COLO829 (cell line): ENCODE results near the gene RIPK4.

ENCODE experiments used
- DNase-seq: peaks from one replicate; pipeline ENCODE4 v3.0.0; 2012; ENCODE audit warnings: low spot score

The RIPK4 gene

GRCh38 chr21:41753006-41753898 lies 13.6 kb downstream of the RIPK4 start:
- DNase-seq = no peak

- peak; percentile 57 for DNase-seq
Observed at GRCh38 chr21:41752231-41752681, 14.6 kb downstream of the RIPK4 start.

GRCh38 chr21:41751611-41752011 lies 15.2 kb downstream of the RIPK4 start:
- DNase-seq = no peak

DNA sequence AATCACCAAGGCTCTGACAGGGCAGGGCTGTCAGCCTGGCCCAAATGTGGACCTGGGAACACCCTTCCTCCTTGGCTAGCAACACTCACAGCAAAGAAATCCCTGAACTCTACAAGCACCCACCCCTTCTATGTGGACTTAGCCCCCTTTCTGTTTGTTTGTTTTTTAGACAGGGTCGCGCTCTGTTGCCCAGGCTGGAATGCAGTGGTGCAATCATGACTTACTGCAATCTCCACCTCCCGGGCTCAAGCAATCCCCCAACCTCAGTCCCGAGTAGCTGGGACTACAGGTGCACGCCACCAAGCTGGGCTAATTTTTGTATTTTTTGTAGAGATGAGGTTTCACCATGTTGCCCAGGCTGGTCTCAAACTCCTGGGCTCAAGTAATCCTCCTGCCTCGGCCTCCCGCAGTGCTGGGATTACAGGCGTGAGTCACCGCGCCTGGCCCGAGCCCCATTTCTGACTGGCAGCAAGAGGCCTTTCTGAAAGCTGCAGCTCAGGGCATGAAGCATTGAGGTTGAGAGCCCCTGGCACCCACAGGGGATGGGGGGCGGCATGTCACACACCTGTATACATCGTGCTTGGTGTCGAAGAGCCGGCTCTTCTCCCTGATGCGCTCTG lies 16.2 kb downstream of the RIPK4 start:
- DNase-seq = no peak

DNA sequence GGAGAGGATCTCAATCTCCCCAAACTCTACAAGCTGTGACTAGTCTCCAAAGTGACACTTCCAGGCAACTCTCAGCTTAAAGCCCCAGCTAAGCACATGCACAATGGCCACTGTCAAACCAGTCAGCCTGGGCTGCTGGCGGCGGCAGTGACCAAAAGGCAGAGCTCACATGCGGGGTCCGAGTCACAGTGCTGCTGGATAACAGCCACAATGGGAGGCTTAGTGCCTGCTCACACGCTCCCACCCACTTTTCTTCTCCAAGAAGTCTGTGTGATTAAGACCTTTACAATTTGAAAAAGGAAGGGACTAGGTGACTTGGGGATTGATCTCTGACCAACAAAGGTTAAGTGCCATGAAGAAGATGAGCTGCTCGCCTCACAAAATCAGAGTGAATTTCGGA lies 16.8 kb downstream of the RIPK4 start:
- DNase-seq = no peak

GRCh38 chr21:41749286-41749685 lies 17.6 kb downstream of the RIPK4 start:
- DNase-seq = no peak

- no peak for DNase-seq
Observed at GRCh38 chr21:41747943-41748738, 18.7 kb downstream of the RIPK4 start.

GRCh38 chr21:41746744-41747006 lies 20.2 kb downstream of the RIPK4 start:
- DNase-seq = no peak

DNA sequence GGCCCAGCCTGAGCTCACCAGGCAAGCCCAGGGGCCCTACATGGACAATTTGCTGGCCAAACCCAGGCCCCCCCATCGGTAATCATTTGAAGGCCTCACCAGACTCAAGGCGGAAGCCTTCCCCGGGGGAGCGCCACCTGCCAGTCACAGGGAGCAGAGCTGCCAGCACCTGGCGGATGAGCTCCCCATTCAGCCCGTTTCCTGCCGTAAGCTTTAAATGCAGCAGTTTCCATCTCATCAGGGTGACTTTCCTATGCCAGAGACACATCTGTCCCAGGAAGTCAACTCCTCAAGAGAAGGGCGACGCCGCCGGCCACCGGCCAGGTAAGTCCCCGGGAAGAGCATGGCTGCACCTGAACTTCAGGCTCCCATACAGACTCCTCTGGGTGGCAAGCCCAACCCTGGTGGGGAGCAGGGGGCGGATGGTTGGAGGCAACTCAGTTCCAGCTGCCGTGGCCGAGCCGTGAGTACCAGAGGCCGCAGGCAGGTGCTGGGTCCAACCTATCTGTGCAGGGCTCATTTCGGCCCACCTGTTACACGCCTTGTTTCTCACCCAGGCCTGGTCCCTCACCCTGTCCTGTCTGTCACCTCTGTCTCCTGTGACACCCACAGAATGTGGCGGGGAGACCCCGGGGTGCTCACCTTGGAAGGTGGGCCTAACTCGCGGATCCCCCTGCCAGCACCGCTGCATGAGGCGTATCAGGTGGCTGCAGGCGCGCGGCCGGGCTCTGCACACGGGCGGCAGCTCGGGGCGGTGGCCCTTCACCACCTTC lies 20.7 kb downstream of the RIPK4 start:
- DNase-seq = no peak

DNA sequence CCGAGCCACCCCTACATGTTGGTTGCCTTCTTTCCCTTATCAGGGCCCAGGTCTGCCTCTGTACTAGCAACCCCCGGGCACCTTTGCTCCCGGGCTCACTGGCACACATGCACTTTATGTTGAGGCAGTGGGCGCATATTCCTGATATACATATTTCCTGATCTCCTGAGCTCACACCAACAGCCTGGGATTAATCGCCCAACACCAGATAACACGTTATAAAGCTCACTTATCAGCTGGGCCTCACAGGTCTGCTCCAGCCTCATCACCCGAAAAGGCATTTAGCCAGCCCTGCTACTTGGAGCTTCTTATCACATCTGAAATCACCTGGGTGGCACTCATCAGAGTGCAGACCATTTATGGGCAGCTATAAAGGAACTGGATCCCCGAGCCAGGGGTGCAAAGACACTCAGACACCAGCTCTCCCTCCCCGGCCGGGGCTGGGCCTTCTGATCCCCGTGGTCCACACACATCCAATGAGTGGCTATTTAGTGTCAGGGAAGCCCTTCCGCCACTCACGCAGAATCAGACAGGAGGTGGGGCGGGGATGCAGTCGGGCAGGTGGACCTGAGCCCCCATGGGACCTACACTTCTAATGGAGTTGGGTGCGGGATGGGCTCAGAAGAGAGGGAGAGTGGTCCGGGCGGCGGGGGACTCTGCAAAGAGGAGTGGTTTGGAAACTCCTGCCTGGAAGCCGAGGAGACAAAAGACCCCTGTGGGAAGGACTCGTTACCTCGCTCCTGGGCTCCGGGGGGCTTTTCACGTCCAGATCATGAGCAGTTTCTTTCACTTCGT lies 21.6 kb downstream of the RIPK4 start:
- no peak for DNase-seq

DNA sequence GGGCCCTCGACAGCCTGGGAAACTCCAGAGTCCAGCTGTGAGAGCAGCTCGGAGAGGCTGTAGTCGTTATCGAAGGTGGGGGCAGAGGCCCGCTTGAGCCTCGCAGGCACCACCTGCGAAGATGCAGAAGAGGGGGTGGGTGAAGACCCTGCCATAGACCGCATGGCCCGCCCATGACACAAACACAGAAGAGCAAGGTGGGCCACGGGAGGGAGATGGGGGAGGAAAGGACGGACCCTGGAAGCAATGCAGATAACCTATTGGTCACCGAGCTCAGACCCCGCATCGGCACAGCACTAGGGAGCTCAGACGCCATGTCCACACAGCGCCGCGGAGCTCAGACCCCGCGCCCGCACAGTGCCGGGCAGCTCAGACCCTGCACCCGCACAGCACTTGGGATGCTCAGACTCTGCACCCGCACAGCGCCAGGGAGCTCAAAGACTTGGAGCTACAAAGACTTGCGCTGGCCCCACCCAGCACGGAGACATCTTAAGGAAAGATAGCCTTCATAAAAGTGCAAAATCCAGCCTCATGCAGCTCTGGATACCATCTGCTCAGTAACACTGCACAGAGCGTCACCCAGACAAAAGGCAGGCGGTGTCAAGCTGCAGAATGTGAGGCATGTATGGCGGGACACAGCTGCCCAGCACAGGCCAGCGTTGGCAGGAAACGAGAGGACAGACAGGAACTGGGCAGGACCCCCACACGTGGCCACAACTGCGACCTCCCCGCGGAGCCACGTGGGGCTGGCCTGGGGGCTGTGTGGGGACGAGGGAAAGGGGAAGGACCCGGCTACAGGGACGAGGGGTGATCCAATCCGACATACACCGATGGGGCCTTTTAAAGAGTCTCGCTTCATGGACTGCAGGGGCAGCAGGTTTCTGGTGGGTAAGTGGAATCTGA lies 22.6 kb downstream of the RIPK4 start:
- no peak for DNase-seq

GRCh38 chr21:41743321-41744027 lies 23.4 kb downstream of the RIPK4 start:
- DNase-seq = no peak

GRCh38 chr21:41742073-41742875 lies 24.6 kb downstream of the RIPK4 start:
- no peak for DNase-seq

- no peak for DNase-seq
Observed at GRCh38 chr21:41741253-41742072, 25.4 kb downstream of the RIPK4 start.

- no peak for DNase-seq
Observed at GRCh38 chr21:41740604-41741252, 26.1 kb downstream of the RIPK4 start.

DNA sequence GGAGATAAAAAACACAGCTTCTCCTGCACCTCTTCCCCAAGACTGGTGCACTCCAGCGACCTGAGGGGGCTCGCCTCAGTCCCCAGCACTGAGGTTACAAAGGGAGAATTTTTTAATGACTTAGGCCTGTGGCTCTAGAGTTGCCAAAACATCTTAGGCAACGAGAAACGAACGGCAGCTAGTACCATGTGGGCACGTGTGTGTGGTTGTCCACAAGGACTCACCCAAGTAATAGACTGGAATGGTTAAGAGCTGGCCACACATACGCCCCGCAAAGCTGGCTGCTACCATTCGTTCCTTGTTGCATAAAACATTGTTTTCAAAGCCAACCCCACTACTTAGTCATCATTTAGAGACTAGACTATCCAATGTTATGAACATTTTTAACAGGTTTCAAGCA lies 26.9 kb downstream of the RIPK4 start:
- DNase-seq = no peak

GRCh38 chr21:41739011-41739410 lies 27.8 kb downstream of the RIPK4 start:
- DNase-seq = no peak
